Measurements from ENCODE around the gene RSU1.

The RSU1 gene

DNA sequence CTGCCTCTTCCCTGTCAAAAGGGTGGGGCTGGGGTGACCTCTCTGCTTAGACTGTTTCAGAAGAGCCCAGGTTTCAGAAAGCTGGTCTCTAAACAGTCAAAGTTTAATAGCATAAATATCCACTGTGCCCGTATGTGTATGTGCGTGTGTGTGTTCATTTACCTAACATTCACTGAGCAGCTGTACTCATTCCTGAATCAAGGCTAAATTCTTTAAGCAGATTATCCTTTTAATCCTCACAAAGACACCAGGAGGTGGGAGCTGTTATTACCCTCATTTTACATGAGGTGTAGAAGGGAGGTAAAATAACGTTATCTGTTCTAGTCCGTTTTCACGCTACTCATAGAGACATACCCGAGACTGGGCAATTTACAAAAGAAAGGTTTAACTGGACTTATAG, 72.2 kb downstream of the RSU1 start:
- no peak overlapping the region for H3K27ac ChIP-seq (ENCODE audit: low read depth, low read length, severe bottlenecking)
- peaks cover 19% of the 10 kb centered on the region for H3K36me3 ChIP-seq (ENCODE audit: control insufficient read depth, insufficient read depth, low read length)
- 95 to 96% methylated on average over 4 to 5 of the region's 6 CpGs for WGBS, 2 experiments (ENCODE audit: insufficient coverage in 2 of 2)
- no peaks in the 10 kb centered on the region for H3K4me1 ChIP-seq (ENCODE audit: control insufficient read depth, insufficient read depth, low read length, poor library complexity, severe bottlenecking)
- H3K4me3 ChIP-seq (ENCODE audit: extremely low read depth, insufficient read depth, low read length, poor library complexity, severe bottlenecking), result no peak overlapping the region
- no peaks in the 10 kb centered on the region for H3K9me3 ChIP-seq (ENCODE audit: control insufficient read depth, low read length)

DNA sequence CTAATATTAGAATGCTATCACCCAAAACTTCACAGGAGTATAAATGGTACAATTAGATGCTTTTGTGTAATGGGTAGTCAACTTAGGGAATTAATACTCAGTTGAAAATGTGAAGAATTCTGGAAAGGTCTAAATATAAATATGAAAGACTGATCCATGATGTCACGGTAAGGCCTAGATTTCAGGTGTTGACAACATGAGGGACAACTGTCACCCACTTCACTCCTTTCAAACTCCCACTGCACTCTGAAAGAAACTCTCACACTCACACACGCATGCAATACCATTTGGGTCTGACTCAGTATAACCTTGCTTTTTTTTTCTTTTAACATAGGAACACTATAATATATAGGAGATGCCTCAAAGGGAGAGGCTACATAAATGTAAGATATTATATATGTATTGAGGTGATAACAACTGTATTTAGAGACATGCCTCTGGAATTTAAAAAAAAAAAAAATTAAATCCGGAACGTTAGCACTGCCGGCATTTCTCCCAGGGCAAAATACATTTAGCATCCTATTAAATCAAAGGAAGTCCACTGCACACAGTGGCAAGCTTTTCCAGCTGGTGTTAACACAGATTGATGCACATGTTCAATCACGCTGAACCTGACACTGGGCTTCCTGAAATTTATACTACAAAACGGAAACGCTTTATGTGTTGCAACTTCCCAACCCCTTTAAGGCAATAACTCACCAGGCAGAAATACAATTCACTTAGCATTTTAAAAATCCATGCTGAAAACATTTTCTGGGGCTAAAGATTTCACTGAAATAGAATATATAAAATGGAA, 74.9 kb downstream of the RSU1 start:
- peaks cover 25% of the 10 kb centered on the region for H3K36me3 ChIP-seq (ENCODE audit: control insufficient read depth, insufficient read depth, low read length)
- H3K4me3 ChIP-seq (ENCODE audit: extremely low read depth, insufficient read depth, low read length, poor library complexity, severe bottlenecking), result no peak overlapping the region
- WGBS, 2 experiments (ENCODE audit: insufficient coverage in 2 of 2), result 88 to 99% methylated on average over 1 to 6 of the region's 8 CpGs
- no peak overlapping the region for H3K27ac ChIP-seq (ENCODE audit: low read depth, low read length, severe bottlenecking)
- no peaks in the 10 kb centered on the region for H3K4me1 ChIP-seq (ENCODE audit: control insufficient read depth, insufficient read depth, low read length, poor library complexity, severe bottlenecking)
- no peaks in the 10 kb centered on the region for H3K9me3 ChIP-seq (ENCODE audit: control insufficient read depth, low read length)

DNA sequence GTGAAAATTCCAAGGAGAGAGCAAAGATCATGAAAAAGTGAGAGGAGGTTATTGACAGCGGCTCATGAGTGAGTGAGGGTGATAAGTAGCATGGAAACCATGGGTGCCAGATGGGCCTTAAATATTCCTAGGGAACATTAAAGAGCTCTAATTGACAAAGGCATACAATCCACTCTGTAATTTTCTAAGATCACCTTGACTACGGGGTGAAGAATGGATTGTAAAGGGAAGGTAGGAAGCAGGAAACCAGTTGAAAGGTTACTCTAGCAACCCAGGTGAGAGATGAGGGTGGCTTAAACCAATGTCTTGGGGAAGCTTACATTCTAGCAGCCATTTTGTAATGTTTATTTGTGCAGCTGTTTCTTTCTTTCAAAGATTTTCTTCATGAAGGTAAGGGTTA, 75.7 kb downstream of the RSU1 start:
- Histone ChIP-seq H3K4me1 (ENCODE audit: control insufficient read depth, insufficient read depth, low read length, poor library complexity, severe bottlenecking) (no peaks in the 10 kb centered on the region), H3K9me3 (ENCODE audit: control insufficient read depth, low read length) (no peaks in the 10 kb centered on the region), H3K27ac (ENCODE audit: low read depth, low read length, severe bottlenecking) (no peak overlapping the region), H3K4me3 (ENCODE audit: extremely low read depth, insufficient read depth, low read length, poor library complexity, severe bottlenecking) (no peak overlapping the region), H3K36me3 (ENCODE audit: control insufficient read depth, insufficient read depth, low read length) (peaks cover 24% of the 10 kb centered on the region)
- WGBS, 2 experiments (ENCODE audit: insufficient coverage in 2 of 2), result 93 to 94% methylated on average over 2 of the region's 2 CpGs

DNA sequence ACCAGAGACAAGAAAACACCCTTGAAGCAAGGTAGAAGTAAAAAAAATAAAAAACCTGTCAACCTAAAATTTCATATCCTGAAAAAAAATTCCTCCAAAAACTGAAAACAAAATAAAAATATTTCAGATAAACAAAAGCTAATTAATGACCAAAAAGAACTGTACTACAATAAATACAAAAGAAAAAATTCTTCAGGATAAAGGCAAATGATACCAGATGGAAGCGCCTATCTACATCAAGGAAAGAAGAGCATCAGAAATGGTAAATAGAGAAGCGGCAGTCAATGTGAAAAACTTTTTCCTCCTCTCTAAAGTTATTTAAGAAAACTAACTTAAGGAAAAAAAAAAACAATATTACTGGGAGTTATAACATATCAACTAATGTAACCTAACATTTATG, 79.8 kb downstream of the RSU1 start:
- peaks cover 25% of the 10 kb centered on the region for H3K36me3 ChIP-seq (ENCODE audit: control insufficient read depth, insufficient read depth, low read length)
- H3K4me3 ChIP-seq (ENCODE audit: extremely low read depth, insufficient read depth, low read length, poor library complexity, severe bottlenecking), result no peak overlapping the region
- WGBS, 2 experiments (ENCODE audit: insufficient coverage in 2 of 2), result no CpG with 5 or more reads among the region's 2 CpGs
- no peaks in the 10 kb centered on the region for H3K9me3 ChIP-seq (ENCODE audit: control insufficient read depth, low read length)
- H3K27ac ChIP-seq (ENCODE audit: low read depth, low read length, severe bottlenecking), result no peak overlapping the region
- H3K4me1 ChIP-seq (ENCODE audit: control insufficient read depth, insufficient read depth, low read length, poor library complexity, severe bottlenecking), result no peaks in the 10 kb centered on the region

DNA sequence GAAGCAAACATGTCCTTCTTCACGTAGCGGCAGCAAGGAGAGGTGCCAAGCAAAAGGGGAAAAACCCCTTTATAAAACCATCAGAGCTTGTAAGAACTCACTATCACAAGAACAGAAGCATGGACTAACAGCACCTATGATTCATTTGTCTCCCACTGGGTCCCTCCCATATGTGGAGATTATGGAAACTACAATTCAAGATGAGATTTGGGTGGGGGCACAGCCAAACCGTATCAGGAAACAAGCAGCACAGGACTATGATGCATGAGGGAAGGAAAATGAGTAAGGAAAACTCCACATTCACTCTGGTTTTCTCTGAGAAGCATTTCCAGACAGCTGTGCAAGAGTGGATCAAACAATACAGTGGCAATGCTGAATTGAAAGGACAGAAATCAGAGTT, 81.6 kb downstream of the RSU1 start:
- WGBS, 2 experiments (ENCODE audit: insufficient coverage in 2 of 2), result 80 to 100% methylated on average over 1 of the region's 3 CpGs
- no peak overlapping the region for H3K4me3 ChIP-seq (ENCODE audit: extremely low read depth, insufficient read depth, low read length, poor library complexity, severe bottlenecking)
- peaks cover 42% of the 10 kb centered on the region for H3K36me3 ChIP-seq (ENCODE audit: control insufficient read depth, insufficient read depth, low read length)
- no peaks in the 10 kb centered on the region for H3K4me1 ChIP-seq (ENCODE audit: control insufficient read depth, insufficient read depth, low read length, poor library complexity, severe bottlenecking)
- no peaks in the 10 kb centered on the region for H3K9me3 ChIP-seq (ENCODE audit: control insufficient read depth, low read length)
- H3K27ac ChIP-seq (ENCODE audit: low read depth, low read length, severe bottlenecking), result no peak overlapping the region

DNA sequence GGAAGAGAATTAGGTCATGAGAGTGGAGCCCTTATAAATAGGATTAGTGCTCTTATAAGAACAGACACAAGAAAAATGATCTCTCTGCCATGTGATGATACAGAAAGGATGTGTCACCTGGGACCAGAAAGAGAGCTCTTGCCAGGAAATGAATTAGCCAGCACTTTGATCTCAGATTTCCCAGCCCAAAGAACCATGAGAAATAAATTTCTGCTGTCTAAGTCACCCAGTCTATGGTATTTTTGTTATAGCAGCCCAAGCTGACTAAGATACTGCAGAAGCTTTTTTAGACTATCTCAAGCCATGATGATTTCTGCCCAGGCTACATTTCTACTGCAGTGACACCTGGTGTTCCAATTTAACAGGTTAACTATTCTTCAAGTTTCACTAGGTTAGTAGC, 84.8 kb downstream of the RSU1 start:
- Histone ChIP-seq H3K9me3 (ENCODE audit: control insufficient read depth, low read length) (no peaks in the 10 kb centered on the region), H3K4me3 (ENCODE audit: extremely low read depth, insufficient read depth, low read length, poor library complexity, severe bottlenecking) (no peak overlapping the region), H3K4me1 (ENCODE audit: control insufficient read depth, insufficient read depth, low read length, poor library complexity, severe bottlenecking) (no peaks in the 10 kb centered on the region), H3K36me3 (ENCODE audit: control insufficient read depth, insufficient read depth, low read length) (peaks cover 41% of the 10 kb centered on the region), H3K27ac (ENCODE audit: low read depth, low read length, severe bottlenecking) (no peak overlapping the region)

DNA sequence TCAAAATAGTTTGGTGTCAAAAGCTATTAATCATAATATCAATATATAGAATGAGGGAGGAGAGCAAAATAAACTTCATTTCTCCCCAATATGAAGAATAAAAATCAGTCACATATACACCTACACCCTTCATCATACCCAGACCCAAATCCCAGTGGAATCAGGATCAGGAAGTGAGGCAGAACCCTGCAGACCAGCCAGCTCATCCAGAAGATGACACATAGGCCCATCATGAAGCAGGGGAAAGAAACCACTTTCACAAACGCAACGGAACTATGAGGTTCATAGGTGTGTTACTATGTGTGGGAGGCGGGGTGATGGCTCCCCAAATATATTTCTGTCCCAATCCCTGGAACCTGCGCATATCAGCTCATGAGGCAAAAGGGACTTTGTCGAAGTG, 89.0 kb downstream of the RSU1 start:
- WGBS, 2 experiments (ENCODE audit: insufficient coverage in 2 of 2), result 100% methylated on average over 2 to 3 of the region's 5 CpGs
- H3K27ac ChIP-seq (ENCODE audit: low read depth, low read length, severe bottlenecking), result no peak overlapping the region
- H3K36me3 ChIP-seq (ENCODE audit: control insufficient read depth, insufficient read depth, low read length), result peaks cover 36% of the 10 kb centered on the region
- H3K9me3 ChIP-seq (ENCODE audit: control insufficient read depth, low read length), result no peaks in the 10 kb centered on the region
- H3K4me1 ChIP-seq (ENCODE audit: control insufficient read depth, insufficient read depth, low read length, poor library complexity, severe bottlenecking), result no peaks in the 10 kb centered on the region
- no peak overlapping the region for H3K4me3 ChIP-seq (ENCODE audit: extremely low read depth, insufficient read depth, low read length, poor library complexity, severe bottlenecking)

DNA sequence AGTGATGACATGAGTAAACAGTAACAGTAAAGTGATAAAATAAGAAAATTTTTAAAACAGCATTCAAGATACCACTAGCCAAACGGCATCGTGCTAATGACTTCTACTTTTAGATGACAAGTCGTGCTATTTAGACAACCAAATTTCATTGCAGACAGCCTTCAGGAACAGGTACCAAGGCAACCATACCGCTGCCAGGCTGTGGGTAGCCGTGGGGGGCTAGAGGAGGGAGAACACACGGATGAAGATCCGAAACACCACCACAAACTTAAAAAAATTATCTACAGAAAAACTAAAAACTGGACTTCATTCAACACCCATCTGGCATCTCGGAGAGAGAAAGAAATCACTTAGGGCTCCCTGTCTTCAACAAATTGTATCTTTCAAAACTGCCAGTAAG, 89.6 kb downstream of the RSU1 start:
- H3K36me3 ChIP-seq (ENCODE audit: control insufficient read depth, insufficient read depth, low read length), result peaks cover 36% of the 10 kb centered on the region
- no peak overlapping the region for H3K27ac ChIP-seq (ENCODE audit: low read depth, low read length, severe bottlenecking)
- no peaks in the 10 kb centered on the region for H3K9me3 ChIP-seq (ENCODE audit: control insufficient read depth, low read length)
- H3K4me1 ChIP-seq (ENCODE audit: control insufficient read depth, insufficient read depth, low read length, poor library complexity, severe bottlenecking), result no peaks in the 10 kb centered on the region
- H3K4me3 ChIP-seq (ENCODE audit: extremely low read depth, insufficient read depth, low read length, poor library complexity, severe bottlenecking), result no peak overlapping the region
- 80% methylated on average over 1 of the region's 8 CpGs; no CpG with 5 or more reads in 1 of the 2 experiments for WGBS, 2 experiments (ENCODE audit: insufficient coverage in 2 of 2)

DNA sequence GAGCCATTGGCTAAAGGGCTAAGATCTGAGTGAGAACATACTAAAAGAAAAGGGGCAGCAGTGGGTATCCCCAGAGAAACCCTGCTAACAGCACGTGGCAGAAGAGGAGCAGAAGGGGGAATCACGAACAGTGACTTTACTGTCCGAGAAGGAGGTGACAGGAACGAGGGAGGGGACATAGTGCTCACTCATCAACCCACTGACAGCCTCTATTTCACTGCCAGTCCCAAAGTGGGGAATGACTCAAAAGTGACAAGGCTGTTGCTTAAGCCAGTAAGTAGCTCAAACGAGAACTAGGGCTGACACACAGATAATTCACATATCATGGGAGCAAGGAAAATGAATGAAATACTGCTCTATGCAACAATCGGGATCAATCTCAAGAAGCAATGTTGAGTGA, 92.7 kb downstream of the RSU1 start:
- peaks cover 8% of the 10 kb centered on the region for H3K36me3 ChIP-seq (ENCODE audit: control insufficient read depth, insufficient read depth, low read length)
- no peak overlapping the region for H3K4me3 ChIP-seq (ENCODE audit: extremely low read depth, insufficient read depth, low read length, poor library complexity, severe bottlenecking)
- H3K9me3 ChIP-seq (ENCODE audit: control insufficient read depth, low read length), result no peaks in the 10 kb centered on the region
- no peaks in the 10 kb centered on the region for H3K4me1 ChIP-seq (ENCODE audit: control insufficient read depth, insufficient read depth, low read length, poor library complexity, severe bottlenecking)
- 85 to 100% methylated on average over 3 to 5 of the region's 6 CpGs for whole genome bisulfite sequencing, 2 experiments (ENCODE audit: insufficient coverage in 2 of 2)
- no peak overlapping the region for H3K27ac ChIP-seq (ENCODE audit: low read depth, low read length, severe bottlenecking)

DNA sequence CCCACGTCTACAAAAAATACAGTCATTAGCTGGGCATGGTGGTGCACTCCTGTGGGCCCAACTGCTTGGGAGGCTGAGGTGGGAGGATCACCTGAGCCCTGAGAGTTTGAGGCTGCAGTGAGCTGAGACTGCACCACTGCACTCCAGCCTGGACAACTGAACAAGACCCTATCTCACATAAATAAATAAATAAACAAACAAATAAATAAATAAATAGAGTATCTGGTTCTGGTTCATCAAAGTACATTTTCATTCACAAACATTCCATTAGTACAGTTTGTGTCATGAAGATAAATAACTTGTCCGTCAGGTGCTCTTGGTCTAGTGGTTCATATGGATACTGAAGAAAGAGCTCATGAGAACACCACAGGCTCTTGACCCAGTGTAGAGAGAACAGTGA, 96.4 kb downstream of the RSU1 start:
- Histone ChIP-seq H3K4me1 (ENCODE audit: control insufficient read depth, insufficient read depth, low read length, poor library complexity, severe bottlenecking) (no peaks in the 10 kb centered on the region), H3K36me3 (ENCODE audit: control insufficient read depth, insufficient read depth, low read length) (no peaks in the 10 kb centered on the region), H3K27ac (ENCODE audit: low read depth, low read length, severe bottlenecking) (no peak overlapping the region), H3K9me3 (ENCODE audit: control insufficient read depth, low read length) (no peaks in the 10 kb centered on the region), H3K4me3 (ENCODE audit: extremely low read depth, insufficient read depth, low read length, poor library complexity, severe bottlenecking) (no peak overlapping the region)
- 86 to 94% methylated on average over 2 of the region's 2 CpGs for WGBS, 2 experiments (ENCODE audit: insufficient coverage in 2 of 2)

DNA sequence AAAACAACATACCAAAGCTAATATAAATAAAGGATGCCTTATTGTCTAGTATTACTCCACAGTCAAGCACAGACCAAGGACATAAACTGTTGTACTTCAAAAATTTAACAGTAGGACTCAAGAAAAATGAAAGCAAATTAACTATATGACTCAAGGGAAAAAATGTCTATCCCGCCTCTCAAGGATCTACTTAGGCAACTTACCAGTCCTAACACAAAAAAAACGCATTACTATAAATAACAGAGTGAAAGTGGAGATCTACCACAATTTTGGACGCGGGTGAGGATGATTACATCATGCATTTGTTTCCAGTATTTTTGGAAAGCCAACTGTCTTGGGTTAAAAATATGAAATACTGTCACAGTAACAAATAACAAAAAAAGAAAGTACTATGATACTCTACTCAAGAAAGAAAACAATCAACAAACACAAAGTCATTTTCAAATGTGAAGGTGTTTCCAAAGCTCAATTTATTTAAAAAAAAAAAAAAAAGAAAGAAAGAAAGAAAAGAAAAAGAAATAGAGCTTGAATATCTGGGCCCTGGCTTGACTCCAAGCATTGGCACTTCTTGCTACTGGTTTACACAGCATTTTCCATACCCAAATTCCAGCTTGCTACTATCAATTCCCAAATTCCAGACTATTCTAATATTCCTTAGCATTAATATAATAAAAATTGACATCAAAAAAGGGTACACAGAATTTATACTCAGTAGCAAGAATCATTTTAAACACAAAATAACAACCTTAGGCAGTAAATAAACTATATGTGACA, 99.4 kb downstream of the RSU1 start:
- Histone ChIP-seq H3K36me3 (ENCODE audit: control insufficient read depth, insufficient read depth, low read length) (no peaks in the 10 kb centered on the region), H3K4me3 (ENCODE audit: extremely low read depth, insufficient read depth, low read length, poor library complexity, severe bottlenecking) (no peak overlapping the region), H3K9me3 (ENCODE audit: control insufficient read depth, low read length) (peaks cover 21% of the 10 kb centered on the region), H3K4me1 (ENCODE audit: control insufficient read depth, insufficient read depth, low read length, poor library complexity, severe bottlenecking) (no peaks in the 10 kb centered on the region), H3K27ac (ENCODE audit: low read depth, low read length, severe bottlenecking) (no peak overlapping the region)
- no CpG with 5 or more reads among the region's 4 CpGs for WGBS, 2 experiments (ENCODE audit: insufficient coverage in 2 of 2)
